Esophagus muscularis mucosa (tissue), 3 donors: ENCODE measurements around the gene TRAPPC10.

Experiments used
- POLR2A ChIP-seq: fragments of 450-650 bp; IDR thresholded peaks from one replicate; pipeline ENCODE4 v1.6.1; 2017; ENCODE audit warnings: antibody characterized with exemption, moderate library complexity, mild to moderate bottlenecking, low read depth
- POLR2AphosphoS5 ChIP-seq, 2 donors: sonication (generic); formaldehyde crosslinking; IDR thresholded peaks; one replicate each; pipeline ENCODE4 v1.6.1; 2017; ENCODE audit warnings: antibody characterized with exemption in 2 of 2
- TF ChIP-seq, protein P1 (sequence below), 3 experiments: fragments of 200-600 bp in 2 of 3; fragments of 450-650 bp in 1 of 3; sonication (generic) in 2 of 3; IDR thresholded peaks; one replicate each; pipeline ENCODE4 v1.5.1; 2017 to 2019; ENCODE audit warnings: antibody characterized with exemption in 3 of 3, mild to moderate bottlenecking in 2 of 3, moderate library complexity in 1 of 3

GRCh38 chr21:44011123-44011522, 986 bp upstream of the TRAPPC10 start:
- TF ChIP-seq POLR2A, result no peak
- TF ChIP-seq, protein P1, sequence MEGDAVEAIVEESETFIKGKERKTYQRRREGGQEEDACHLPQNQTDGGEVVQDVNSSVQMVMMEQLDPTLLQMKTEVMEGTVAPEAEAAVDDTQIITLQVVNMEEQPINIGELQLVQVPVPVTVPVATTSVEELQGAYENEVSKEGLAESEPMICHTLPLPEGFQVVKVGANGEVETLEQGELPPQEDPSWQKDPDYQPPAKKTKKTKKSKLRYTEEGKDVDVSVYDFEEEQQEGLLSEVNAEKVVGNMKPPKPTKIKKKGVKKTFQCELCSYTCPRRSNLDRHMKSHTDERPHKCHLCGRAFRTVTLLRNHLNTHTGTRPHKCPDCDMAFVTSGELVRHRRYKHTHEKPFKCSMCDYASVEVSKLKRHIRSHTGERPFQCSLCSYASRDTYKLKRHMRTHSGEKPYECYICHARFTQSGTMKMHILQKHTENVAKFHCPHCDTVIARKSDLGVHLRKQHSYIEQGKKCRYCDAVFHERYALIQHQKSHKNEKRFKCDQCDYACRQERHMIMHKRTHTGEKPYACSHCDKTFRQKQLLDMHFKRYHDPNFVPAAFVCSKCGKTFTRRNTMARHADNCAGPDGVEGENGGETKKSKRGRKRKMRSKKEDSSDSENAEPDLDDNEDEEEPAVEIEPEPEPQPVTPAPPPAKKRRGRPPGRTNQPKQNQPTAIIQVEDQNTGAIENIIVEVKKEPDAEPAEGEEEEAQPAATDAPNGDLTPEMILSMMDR (IDR thresholded peaks at IDR 0.05), result no peak
- TF ChIP-seq POLR2AphosphoS5 (IDR thresholded peaks at IDR 0.05), result no peak
